Neural cell (in vitro differentiated cells): ENCODE results near the gene OSBPL1A. TPM values are rescaled to one million over a fixed set of nuclear protein-coding genes. Genes with fewer than 3 reads are reported as not detected.
A peak's percentile ranks its signal among the peaks of the same experiment; 100 is the strongest.

ENCODE experiments used
- H2AFZ ChIP-seq: fragments of 200-600, 300-800 bp; sonication (generic), shearing (Covaris generic); 2 replicates; pipeline ENCODE4 v1.6.0; 2014; ENCODE audit warnings: low read depth, mild to moderate bottlenecking, antibody characterized with exemption, low read length, moderate library complexity
- H3F3A ChIP-seq: fragments of 200-600 bp; shearing (Covaris generic); 2 replicates; pipeline ENCODE4 v1.6.1; 2016; ENCODE audit warnings: mild to moderate bottlenecking, moderate library complexity, mixed read lengths, antibody characterized with exemption, low read length; ENCODE audit not compliant: insufficient read depth, poor library complexity, severe bottlenecking
- H3K27ac ChIP-seq: fragments of 200-600, 300-800 bp; sonication (generic), shearing (Covaris generic); 2 replicates; pipeline ENCODE4 v1.5.1; 2014; ENCODE audit warnings: mild to moderate bottlenecking, low read length, moderate library complexity
- H3K27me3 ChIP-seq: fragments of 300-800, 200-600 bp; sonication (generic), shearing (Covaris generic); 2 replicates; pipeline ENCODE4 v1.6.0; 2014; ENCODE audit warnings: mild to moderate bottlenecking, low read depth, low read length, moderate library complexity; ENCODE audit not compliant: insufficient read depth
- H3K36me3 ChIP-seq: fragments of 300-800, 200-600 bp; sonication (generic), shearing (Covaris generic); 2 replicates; pipeline ENCODE4 v1.5.1; 2014; ENCODE audit warnings: mild to moderate bottlenecking, antibody characterized with exemption, low read length, moderate library complexity; ENCODE audit not compliant: insufficient read depth
- H3K4me2 ChIP-seq: fragments of 300-800, 200-600 bp; sonication (generic), shearing (Covaris generic); 2 replicates; pipeline ENCODE4 v1.6.0; 2014; ENCODE audit warnings: mild to moderate bottlenecking, low read length
- H3K4me3 ChIP-seq: fragments of 300-800, 200-600 bp; sonication (generic), shearing (Covaris generic); 2 replicates; pipeline ENCODE4 v1.5.1; 2014; ENCODE audit warnings: mild to moderate bottlenecking, low read length, moderate library complexity
- H3K79me2 ChIP-seq: fragments of 200-600 bp; shearing (Covaris generic); replicated peaks from 2 replicates; pipeline ENCODE4 v1.6.0; 2014; ENCODE audit warnings: mild to moderate bottlenecking, low read length, moderate library complexity; ENCODE audit not compliant: insufficient read depth
- H3K9ac ChIP-seq: fragments of 300-800, 200-600 bp; sonication (generic), shearing (Covaris generic); 2 replicates; pipeline ENCODE4 v1.6.1; 2016; ENCODE audit warnings: mild to moderate bottlenecking, low read length, mixed read lengths
- H3K9me2 ChIP-seq: fragments of 200-600 bp; shearing (Covaris generic); 2 replicates; pipeline ENCODE4 v1.6.1; 2016; ENCODE audit warnings: mild to moderate bottlenecking, low read length, mixed read lengths; ENCODE audit not compliant: insufficient read depth
- H3K9me3 ChIP-seq: fragments of 200-600, 300-800 bp; sonication (generic), shearing (Covaris generic); 2 replicates; pipeline ENCODE4 v1.6.1; 2016; ENCODE audit warnings: mild to moderate bottlenecking, mixed run types, low read length, moderate library complexity, mixed read lengths
- H4K20me1 ChIP-seq: fragments of 200-600 bp; shearing (Covaris generic); 2 replicates; pipeline ENCODE4 v1.6.1; 2016; ENCODE audit warnings: mild to moderate bottlenecking, mixed run types; ENCODE audit not compliant: insufficient read depth
- CTCF ChIP-seq: fragments of 450-650 bp; IDR thresholded peaks from 2 replicates; pipeline ENCODE4 v1.5.1; 2014; ENCODE audit warnings: antibody characterized with exemption, mild to moderate bottlenecking, moderate library complexity; ENCODE audit not compliant: poor library complexity, severe bottlenecking
- EP300 ChIP-seq: fragments of 450-650 bp; conservative IDR thresholded peaks from 2 replicates; pipeline ENCODE4 v1.6.1; 2014; ENCODE audit warnings: antibody characterized with exemption, mild to moderate bottlenecking, moderate library complexity; ENCODE audit not compliant: poor library complexity, severe bottlenecking
- EZH2 ChIP-seq: fragments of 200-600, 300-800 bp; shearing (Covaris generic), sonication (generic); IDR thresholded peaks from 2 replicates; pipeline ENCODE4 v1.6.1; 2014; ENCODE audit warnings: antibody characterized with exemption, low read length, borderline replicate concordance, mild to moderate bottlenecking; ENCODE audit not compliant: insufficient read depth, poor library complexity, severe bottlenecking
- MXI1 ChIP-seq: fragments of 450-650 bp; conservative IDR thresholded peaks from 2 replicates; pipeline ENCODE4 v1.6.1; 2014; ENCODE audit warnings: antibody characterized with exemption, mild to moderate bottlenecking; ENCODE audit not compliant: poor library complexity, severe bottlenecking
- POLR2AphosphoS5 ChIP-seq: IDR thresholded peaks from 2 replicates; pipeline ENCODE4 v1.6.1; 2012
- RAD21 ChIP-seq: fragments of 450-650 bp; conservative IDR thresholded peaks from 2 replicates; pipeline ENCODE4 v1.6.1; 2014; ENCODE audit warnings: antibody characterized with exemption, mild to moderate bottlenecking, moderate library complexity
- SMC3 ChIP-seq: fragments of 450-650 bp; conservative IDR thresholded peaks from 2 replicates; pipeline ENCODE4 v1.6.1; 2014; ENCODE audit warnings: antibody characterized with exemption, mild to moderate bottlenecking, moderate library complexity; ENCODE audit not compliant: poor library complexity
- TAF1 ChIP-seq: IDR thresholded peaks from 2 replicates; pipeline ENCODE4 v1.6.1; 2012; ENCODE audit warnings: low read depth
- polyA plus RNA-seq: library from polyadenylated mRNA; depleted of rRNA; stranded (reverse); fragments of >200 nt; gene quantifications from 2 replicates; pipeline ENCODE4 v1.2.3, GENCODE V29; 2014
- TF ChIP-seq, protein P1 (sequence below): IDR thresholded peaks from 2 replicates; pipeline ENCODE4 v1.6.1; 2012; ENCODE audit warnings: borderline replicate concordance

OSBPL1A gene
- polyA plus RNA-seq, 1 donor from 2014 or later, result 24.9 TPM

DNA sequence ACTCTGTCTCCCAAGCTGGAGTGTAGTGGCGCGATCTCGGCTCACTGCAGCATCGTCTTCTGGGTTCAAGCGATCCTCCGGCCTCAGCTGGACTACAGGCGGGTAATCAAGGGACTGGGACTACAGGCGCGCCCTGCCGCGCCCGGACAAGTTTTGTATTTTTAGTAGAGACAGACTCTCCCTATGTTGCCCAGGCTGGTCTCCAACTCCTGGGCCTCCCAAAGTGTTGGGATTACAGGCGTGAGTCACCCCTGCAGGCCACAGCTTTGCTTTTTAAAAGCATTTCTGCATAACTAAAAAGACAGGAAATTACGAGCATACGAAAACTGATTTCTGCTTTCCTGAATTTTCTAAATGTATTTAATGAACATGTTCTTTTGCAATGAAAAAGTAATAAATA, 916 bp upstream of the OSBPL1A start:
- no peak overlapping the region for H3K9ac ChIP-seq
- no peaks in the 10 kb centered on the region for H3K27me3 ChIP-seq
- peaks cover 4% of the 10 kb centered on the region for H3K79me2 ChIP-seq
- no peaks in the 10 kb centered on the region for H3F3A ChIP-seq
- no peaks in the 10 kb centered on the region for H3K9me2 ChIP-seq
- H3K4me2 ChIP-seq, result no peak overlapping the region
- no peak overlapping the region for H3K27ac ChIP-seq
- no peaks in the 10 kb centered on the region for H4K20me1 ChIP-seq
- peak overlapping the region; percentile 98 for H3K4me3 ChIP-seq
- H3K36me3 ChIP-seq, result no peaks in the 10 kb centered on the region
- no peaks in the 10 kb centered on the region for H3K9me3 ChIP-seq
- no peak overlapping the region for H2AFZ ChIP-seq
- no peak for TF ChIP-seq EP300
- TF ChIP-seq EZH2, result no peak
- TF ChIP-seq TAF1, result no peak
- TF ChIP-seq CTCF, result no peak
- TF ChIP-seq, protein P1, sequence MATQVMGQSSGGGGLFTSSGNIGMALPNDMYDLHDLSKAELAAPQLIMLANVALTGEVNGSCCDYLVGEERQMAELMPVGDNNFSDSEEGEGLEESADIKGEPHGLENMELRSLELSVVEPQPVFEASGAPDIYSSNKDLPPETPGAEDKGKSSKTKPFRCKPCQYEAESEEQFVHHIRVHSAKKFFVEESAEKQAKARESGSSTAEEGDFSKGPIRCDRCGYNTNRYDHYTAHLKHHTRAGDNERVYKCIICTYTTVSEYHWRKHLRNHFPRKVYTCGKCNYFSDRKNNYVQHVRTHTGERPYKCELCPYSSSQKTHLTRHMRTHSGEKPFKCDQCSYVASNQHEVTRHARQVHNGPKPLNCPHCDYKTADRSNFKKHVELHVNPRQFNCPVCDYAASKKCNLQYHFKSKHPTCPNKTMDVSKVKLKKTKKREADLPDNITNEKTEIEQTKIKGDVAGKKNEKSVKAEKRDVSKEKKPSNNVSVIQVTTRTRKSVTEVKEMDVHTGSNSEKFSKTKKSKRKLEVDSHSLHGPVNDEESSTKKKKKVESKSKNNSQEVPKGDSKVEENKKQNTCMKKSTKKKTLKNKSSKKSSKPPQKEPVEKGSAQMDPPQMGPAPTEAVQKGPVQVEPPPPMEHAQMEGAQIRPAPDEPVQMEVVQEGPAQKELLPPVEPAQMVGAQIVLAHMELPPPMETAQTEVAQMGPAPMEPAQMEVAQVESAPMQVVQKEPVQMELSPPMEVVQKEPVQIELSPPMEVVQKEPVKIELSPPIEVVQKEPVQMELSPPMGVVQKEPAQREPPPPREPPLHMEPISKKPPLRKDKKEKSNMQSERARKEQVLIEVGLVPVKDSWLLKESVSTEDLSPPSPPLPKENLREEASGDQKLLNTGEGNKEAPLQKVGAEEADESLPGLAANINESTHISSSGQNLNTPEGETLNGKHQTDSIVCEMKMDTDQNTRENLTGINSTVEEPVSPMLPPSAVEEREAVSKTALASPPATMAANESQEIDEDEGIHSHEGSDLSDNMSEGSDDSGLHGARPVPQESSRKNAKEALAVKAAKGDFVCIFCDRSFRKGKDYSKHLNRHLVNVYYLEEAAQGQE, result no peak
- TF ChIP-seq POLR2AphosphoS5, result no peak
- TF ChIP-seq RAD21, result no peak
- TF ChIP-seq SMC3, result no peak
- TF ChIP-seq MXI1, result no peak

GRCh38 chr18:24397131-24397693, 412 bp downstream of the OSBPL1A start:
- Histone ChIP-seq H3K9me2 (no peaks in the 10 kb centered on the region), H3K27me3 (no peaks in the 10 kb centered on the region), H3K9me3 (no peaks in the 10 kb centered on the region), H3K36me3 (no peaks in the 10 kb centered on the region), H2AFZ (peak overlapping the region; percentile 93), H3K79me2 (peaks cover 4% of the 10 kb centered on the region), H3K4me2 (peak overlapping the region; percentile 78), H3K4me3 (peak overlapping the region; percentile 98), H3F3A (no peaks in the 10 kb centered on the region), H3K27ac (peak overlapping the region; percentile 57), H4K20me1 (no peaks in the 10 kb centered on the region), H3K9ac (peak overlapping the region; percentile 78)
- peak; percentile 96 for TF ChIP-seq MXI1
- peak; percentile 20 for TF ChIP-seq EP300
- TF ChIP-seq, protein P1, result no peak
- peak; percentile 23 for TF ChIP-seq RAD21
- no peak for TF ChIP-seq EZH2
- peak; percentile 12 for TF ChIP-seq TAF1
- TF ChIP-seq POLR2AphosphoS5, result peak; percentile 64
- no peak for TF ChIP-seq CTCF
- no peak for TF ChIP-seq SMC3
